ENCODE measurements around the gene RNF222.
"Not testable (repeated sequence)": the region's sequence is repeated elsewhere in the genome, so short reads cannot be mapped to it uniquely, and the experiment has no call there.

The RNF222 gene

DNA sequence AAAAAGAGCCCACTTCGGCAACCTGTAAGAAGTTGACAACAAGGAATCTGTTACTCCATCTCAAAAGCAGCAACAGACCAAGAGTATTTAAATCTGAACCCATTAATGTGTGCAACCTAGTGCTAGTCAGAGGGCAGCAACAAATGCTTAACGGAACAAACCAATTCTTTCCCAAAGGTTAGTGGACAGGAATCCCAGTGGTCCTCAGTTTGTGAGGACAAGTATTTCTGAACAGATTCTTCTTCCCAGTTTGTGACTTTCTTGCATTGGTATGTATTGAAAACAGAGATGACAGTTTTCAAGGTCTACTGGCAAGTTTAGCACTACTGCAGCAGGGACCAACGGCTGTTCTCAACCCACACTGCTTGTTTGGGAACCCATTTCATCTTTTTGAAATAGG is 17.6 kb downstream of the RNF222 start:
- DNase-seq (ENCODE audit: low read depth), result no peak
- TF ChIP-seq, protein P1, sequence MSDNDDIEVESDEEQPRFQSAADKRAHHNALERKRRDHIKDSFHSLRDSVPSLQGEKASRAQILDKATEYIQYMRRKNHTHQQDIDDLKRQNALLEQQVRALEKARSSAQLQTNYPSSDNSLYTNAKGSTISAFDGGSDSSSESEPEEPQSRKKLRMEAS (IDR thresholded peaks at IDR 0.05; ENCODE audit: low read depth, low read length), result no peak
- TF ChIP-seq, protein P2, sequence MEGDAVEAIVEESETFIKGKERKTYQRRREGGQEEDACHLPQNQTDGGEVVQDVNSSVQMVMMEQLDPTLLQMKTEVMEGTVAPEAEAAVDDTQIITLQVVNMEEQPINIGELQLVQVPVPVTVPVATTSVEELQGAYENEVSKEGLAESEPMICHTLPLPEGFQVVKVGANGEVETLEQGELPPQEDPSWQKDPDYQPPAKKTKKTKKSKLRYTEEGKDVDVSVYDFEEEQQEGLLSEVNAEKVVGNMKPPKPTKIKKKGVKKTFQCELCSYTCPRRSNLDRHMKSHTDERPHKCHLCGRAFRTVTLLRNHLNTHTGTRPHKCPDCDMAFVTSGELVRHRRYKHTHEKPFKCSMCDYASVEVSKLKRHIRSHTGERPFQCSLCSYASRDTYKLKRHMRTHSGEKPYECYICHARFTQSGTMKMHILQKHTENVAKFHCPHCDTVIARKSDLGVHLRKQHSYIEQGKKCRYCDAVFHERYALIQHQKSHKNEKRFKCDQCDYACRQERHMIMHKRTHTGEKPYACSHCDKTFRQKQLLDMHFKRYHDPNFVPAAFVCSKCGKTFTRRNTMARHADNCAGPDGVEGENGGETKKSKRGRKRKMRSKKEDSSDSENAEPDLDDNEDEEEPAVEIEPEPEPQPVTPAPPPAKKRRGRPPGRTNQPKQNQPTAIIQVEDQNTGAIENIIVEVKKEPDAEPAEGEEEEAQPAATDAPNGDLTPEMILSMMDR (IDR thresholded peaks at IDR 0.05; ENCODE audit: low read depth, low read length), result no peak
- TF ChIP-seq MYC (IDR thresholded peaks at IDR 0.05; ENCODE audit: low read depth, low read length) (no peak), POLR2A (IDR thresholded peaks at IDR 0.05; ENCODE audit: extremely low read depth, insufficient read length) (no peak)
- H3K4me3 ChIP-seq (ENCODE audit: low read depth, low read length), result peak overlapping the region; percentile 99

DNA sequence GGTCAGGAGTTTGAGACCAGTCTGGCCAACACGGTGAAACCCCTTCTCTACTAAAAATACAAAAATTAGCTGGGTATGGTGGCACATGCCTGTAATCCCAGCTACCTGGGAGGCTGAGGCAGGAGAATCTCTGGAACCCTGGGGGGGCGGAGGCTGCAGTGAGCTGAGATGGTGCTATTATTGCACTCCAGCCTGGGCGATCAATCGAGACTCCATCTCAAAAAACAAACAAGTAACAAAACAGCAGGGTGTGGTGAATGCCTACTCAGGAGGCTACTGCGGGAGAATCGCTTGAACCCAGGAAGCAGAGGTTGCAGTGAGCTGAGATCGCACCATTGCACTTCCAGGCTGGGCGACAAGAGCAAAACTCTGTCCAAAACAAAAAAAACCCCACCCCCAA is 19.5 kb downstream of the RNF222 start:
- H3K4me3 ChIP-seq (ENCODE audit: low read depth, low read length); DNase-seq (ENCODE audit: low read depth): not testable (repeated sequence)

DNA sequence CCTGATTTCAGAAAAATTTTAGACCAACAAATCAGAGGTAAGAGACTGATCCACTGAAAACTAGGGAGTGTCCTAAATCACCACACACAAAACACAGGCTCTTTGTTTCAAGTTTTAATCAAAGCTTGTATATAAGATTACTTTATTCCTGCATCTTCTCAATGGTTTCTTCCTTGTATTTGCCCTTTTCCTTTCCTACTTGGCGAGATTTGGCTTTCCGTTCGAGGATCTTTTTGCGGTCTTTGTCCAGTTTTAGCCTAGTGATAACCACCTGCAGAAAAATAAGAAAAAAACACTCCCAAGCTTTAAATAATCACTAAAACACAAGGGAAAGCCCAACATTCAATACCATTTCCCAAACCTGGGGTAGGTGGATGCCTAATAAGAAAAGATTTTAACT is 20.2 kb downstream of the RNF222 start:
- no peak overlapping the region for H3K4me3 ChIP-seq (ENCODE audit: low read depth, low read length)
- TF ChIP-seq, protein P1 (IDR thresholded peaks at IDR 0.05; ENCODE audit: low read depth, low read length), result no peak
- TF ChIP-seq POLR2A (IDR thresholded peaks at IDR 0.05; ENCODE audit: extremely low read depth, insufficient read length) (no peak), MYC (IDR thresholded peaks at IDR 0.05; ENCODE audit: low read depth, low read length) (no peak)
- TF ChIP-seq, protein P2 (IDR thresholded peaks at IDR 0.05; ENCODE audit: low read depth, low read length), result no peak
- no peak for DNase-seq (ENCODE audit: low read depth)

DNA sequence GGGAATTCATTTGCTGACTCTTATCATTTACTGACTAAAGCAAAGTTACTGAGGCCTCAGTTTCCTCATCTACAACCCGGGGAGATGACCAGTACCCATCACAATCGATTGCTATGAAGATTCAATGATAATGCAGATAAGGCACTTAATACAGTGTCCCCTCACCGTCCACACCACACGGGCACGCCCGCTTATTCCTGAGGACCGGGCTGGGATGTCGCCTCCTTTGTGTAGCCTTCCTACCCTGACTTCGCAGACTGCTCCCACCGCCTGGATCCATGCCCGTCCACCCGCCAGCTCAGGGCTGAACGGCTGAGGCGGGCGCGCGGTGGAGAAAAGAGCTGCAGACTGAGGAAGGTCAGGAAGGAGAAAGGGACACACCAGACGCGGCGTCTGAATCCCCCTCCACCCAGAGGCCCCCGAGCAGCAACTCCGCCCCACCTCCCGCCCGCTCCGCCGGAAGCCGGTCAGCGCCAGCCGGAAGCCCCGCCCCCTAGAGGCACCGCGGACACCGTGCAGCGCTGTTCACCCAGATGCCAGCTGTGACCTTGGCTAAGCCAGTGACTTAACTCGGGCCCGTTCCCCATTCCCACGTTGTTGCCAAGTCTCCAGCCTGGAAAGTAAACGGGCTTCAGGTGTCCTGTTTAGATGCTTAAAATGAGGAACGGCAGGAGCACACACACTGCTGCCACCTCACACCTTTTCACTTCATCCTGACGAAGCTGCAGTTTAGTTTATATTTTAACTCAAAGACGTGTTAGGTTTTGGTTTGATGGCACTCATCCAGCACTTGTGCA is 21.2 kb downstream of the RNF222 start, which contains the start of gene KRABD2:
Gene KRABD2 (minus strand): TSS at position 434 of the 797 bp plus-strand sequence.
- DNase-seq (ENCODE audit: low read depth), result peak; percentile 87

DNA sequence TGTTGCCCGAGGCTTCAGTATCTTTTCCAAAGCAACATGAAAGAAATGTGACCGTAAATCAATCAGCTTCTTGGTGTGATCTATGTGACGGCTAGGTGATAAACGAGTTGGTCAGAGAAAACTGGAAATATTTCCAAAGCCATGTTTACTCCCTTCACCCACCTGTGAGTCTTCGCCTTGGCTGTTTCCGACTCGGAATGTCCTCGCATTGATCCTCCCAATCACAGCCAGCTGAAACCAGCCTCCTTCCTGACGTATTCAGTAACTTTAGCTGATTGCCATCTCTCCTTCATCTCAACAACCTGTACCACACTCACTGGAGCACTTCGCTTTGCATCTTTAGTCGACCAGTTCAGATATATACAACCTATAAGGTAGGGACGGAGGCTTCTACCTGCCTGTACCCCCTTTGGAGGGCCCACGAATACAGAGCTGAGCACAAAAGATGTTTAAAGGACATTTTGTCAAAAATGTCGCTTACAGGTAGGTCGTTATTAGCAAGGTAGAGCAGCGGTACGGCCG is 21.8 kb downstream of the RNF222 start:
- TF ChIP-seq, protein P1 (IDR thresholded peaks at IDR 0.05; ENCODE audit: low read depth, low read length), result no peak
- TF ChIP-seq MYC (IDR thresholded peaks at IDR 0.05; ENCODE audit: low read depth, low read length), result no peak
- TF ChIP-seq, protein P2 (IDR thresholded peaks at IDR 0.05; ENCODE audit: low read depth, low read length), result no peak
- no peak for TF ChIP-seq POLR2A (IDR thresholded peaks at IDR 0.05; ENCODE audit: extremely low read depth, insufficient read length)
- no peak for DNase-seq (ENCODE audit: low read depth)
- peak overlapping the region; percentile 52 for H3K4me3 ChIP-seq (ENCODE audit: low read depth, low read length)

More for the DNA sequence above, 21.2 kb downstream of the RNF222 start, which contains the start of gene KRABD2:
- TF ChIP-seq, protein P2 (IDR thresholded peaks at IDR 0.05; ENCODE audit: low read depth, low read length), result peak; percentile 35
- peak; percentile 6 for TF ChIP-seq POLR2A (IDR thresholded peaks at IDR 0.05; ENCODE audit: extremely low read depth, insufficient read length)
- no peak for TF ChIP-seq MYC (IDR thresholded peaks at IDR 0.05; ENCODE audit: low read depth, low read length)
- TF ChIP-seq, protein P1 (IDR thresholded peaks at IDR 0.05; ENCODE audit: low read depth, low read length), result no peak
- peak within 1 kb of the TSS; percentile 52 for H3K4me3 ChIP-seq (ENCODE audit: low read depth, low read length)

DNA sequence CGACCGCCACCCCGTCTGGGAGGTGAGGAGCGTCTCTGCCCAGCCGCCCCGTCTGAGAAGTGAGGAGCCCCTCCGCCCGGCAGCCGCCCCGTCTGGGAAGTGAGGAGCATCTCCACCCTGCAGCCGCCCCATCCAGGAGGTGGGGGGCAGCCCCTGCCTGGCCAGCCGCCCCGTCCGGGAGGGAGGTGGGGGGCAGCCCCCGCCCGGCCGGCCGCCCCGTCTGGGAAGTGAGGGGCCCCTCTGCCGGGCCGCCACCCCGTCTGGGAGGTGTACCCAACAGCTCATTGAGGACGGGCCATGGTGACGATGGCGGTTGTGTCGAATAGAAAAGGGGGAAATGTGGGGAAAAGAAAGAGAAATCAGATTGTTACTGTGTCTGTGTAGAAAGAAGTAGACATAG is 23.8 kb downstream of the RNF222 start:
- DNase-seq (ENCODE audit: low read depth), result not testable (repeated sequence)

More for the DNA sequence above, 23.8 kb downstream of the RNF222 start:
- not testable (repeated sequence) for H3K4me3 ChIP-seq (ENCODE audit: low read depth, low read length)

All from NB4 (cell line).